ENCODE results near the gene ABCA4.

- no peak for TF ChIP-seq POLR2A (IDR thresholded peaks at IDR 0.05; ENCODE audit: control extremely low read depth in 1 of 2, low read depth in 2 of 2, low read length in 2 of 2)
- no peak for TF ChIP-seq TAF1 (IDR thresholded peaks at IDR 0.05; ENCODE audit: low read depth, low read length)
- TF ChIP-seq CTCF (IDR thresholded peaks at IDR 0.05; ENCODE audit: control extremely low read depth in 1 of 3, insufficient read depth in 1 of 3, low read depth in 1 of 3, low read length in 3 of 3), result no peak
- no peak for TF ChIP-seq YY1 (IDR thresholded peaks at IDR 0.05; ENCODE audit: low read depth, low read length)
- TF ChIP-seq MAFK (IDR thresholded peaks at IDR 0.05; ENCODE audit: low read depth, low read length), result no peak
- TF ChIP-seq FOSL1 (IDR thresholded peaks at IDR 0.05; ENCODE audit: insufficient read depth, low read depth, low read length), result no peak
- TF ChIP-seq CBX5 (IDR thresholded peaks at IDR 0.05; ENCODE audit: low read depth, low read length), result no peak
- no peak for TF ChIP-seq EZH2 (IDR thresholded peaks at IDR 0.05; ENCODE audit: low read depth, low read length, severe bottlenecking)
- TF ChIP-seq JUN (IDR thresholded peaks at IDR 0.05; ENCODE audit: low read depth, low read length), result no peak
- no peak for TF ChIP-seq CHD1 (IDR thresholded peaks at IDR 0.05; ENCODE audit: low read depth, low read length)
Observed at GRCh38 chr1:94084547-94084946, 36.4 kb downstream of the ABCA4 start.
